Astrocyte (in vitro differentiated cells and primary cell): Measurements from ENCODE around the gene KSR2. TPM values are rescaled to one million over a fixed set of nuclear protein-coding genes. Genes with fewer than 3 reads are reported as not detected.

Source experiments
- DNase-seq: peaks from one replicate; pipeline ENCODE4 v3.0.0-alpha.2; 2010; ENCODE audit warnings: low read depth
- FAIRE-seq: peaks from 2 replicates; lab custom pipeline; 2011; peaks lifted over from hg19 to GRCh38; lab: Jason Lieb, UNC
- H2AFZ ChIP-seq: 2 replicates; pipeline ENCODE4 v1.6.0; 2012; ENCODE audit warnings: low read depth, low read length, inconsistent platforms
- H3K27ac ChIP-seq: 2 replicates; pipeline ENCODE4 v1.5.1; 2011; ENCODE audit warnings: low read depth, low read length, inconsistent platforms
- H3K27me3 ChIP-seq: 2 replicates; pipeline ENCODE4 v1.6.0; 2011; ENCODE audit warnings: low read length, inconsistent platforms; ENCODE audit not compliant: insufficient read depth
- H3K36me3 ChIP-seq: 2 replicates; pipeline ENCODE4 v1.5.1; 2011; ENCODE audit warnings: low read length, inconsistent platforms; ENCODE audit not compliant: insufficient read depth
- H3K4me1 ChIP-seq: 2 replicates; pipeline ENCODE4 v1.5.1; 2011; ENCODE audit warnings: low read length, inconsistent platforms; ENCODE audit not compliant: insufficient read depth
- H3K4me2 ChIP-seq: 2 replicates; pipeline ENCODE4 v1.6.0; 2012; ENCODE audit warnings: low read length, inconsistent platforms
- H3K4me3 ChIP-seq: 2 replicates; pipeline ENCODE4 v1.5.1; 2011; ENCODE audit warnings: low read depth, mild to moderate bottlenecking, low read length, inconsistent platforms; ENCODE audit not compliant: insufficient read depth
- H3K79me2 ChIP-seq: 2 replicates; pipeline ENCODE4 v1.6.0; 2012; ENCODE audit warnings: mild to moderate bottlenecking, low read length, inconsistent platforms; ENCODE audit not compliant: insufficient read depth
- H3K9ac ChIP-seq: 2 replicates; pipeline ENCODE4 v1.6.0; 2012; ENCODE audit warnings: mild to moderate bottlenecking, low read length, inconsistent platforms
- H3K9me3 ChIP-seq: 2 replicates; pipeline ENCODE4 v1.5.1; 2012; ENCODE audit warnings: low read depth, mild to moderate bottlenecking, low read length, inconsistent platforms; ENCODE audit not compliant: insufficient read depth
- H4K20me1 ChIP-seq: 2 replicates; pipeline ENCODE4 v1.6.0; 2012; ENCODE audit warnings: low read length, inconsistent platforms; ENCODE audit not compliant: insufficient read depth
- H3K27ac Mint-ChIP-seq: one replicate; pipeline ENCODE4 v1.8.0; 2021; ENCODE audit warnings: mild to moderate bottlenecking, mixed read lengths; ENCODE audit not compliant: unreplicated experiment
- H3K27me3 Mint-ChIP-seq: one replicate; pipeline ENCODE4 v1.8.0; 2021; ENCODE audit warnings: low read depth, mixed read lengths; ENCODE audit not compliant: unreplicated experiment
- H3K36me3 Mint-ChIP-seq: one replicate; pipeline ENCODE4 v1.8.0; 2021; ENCODE audit warnings: low read depth, mixed read lengths; ENCODE audit not compliant: unreplicated experiment
- H3K4me1 Mint-ChIP-seq: one replicate; pipeline ENCODE4 v1.8.0; 2021; ENCODE audit warnings: low read depth, mixed read lengths; ENCODE audit not compliant: unreplicated experiment
- H3K4me3 Mint-ChIP-seq: one replicate; pipeline ENCODE4 v1.8.0; 2021; ENCODE audit warnings: mild to moderate bottlenecking, moderate library complexity, mixed read lengths; ENCODE audit not compliant: unreplicated experiment
- H3K9me3 Mint-ChIP-seq: one replicate; pipeline ENCODE4 v1.8.0; 2021; ENCODE audit warnings: mild to moderate bottlenecking, mixed read lengths; ENCODE audit not compliant: unreplicated experiment
- CTCF ChIP-seq: IDR thresholded peaks from 2 replicates; pipeline ENCODE4 v1.5.1; 2011; ENCODE audit warnings: low read depth, mild to moderate bottlenecking, inconsistent platforms, low read length, moderate library complexity; ENCODE audit not compliant: insufficient read depth
- EZH2 ChIP-seq: IDR thresholded peaks from 2 replicates; pipeline ENCODE4 v1.6.1; 2012; ENCODE audit warnings: mild to moderate bottlenecking, low read length, inconsistent platforms; ENCODE audit not compliant: insufficient read depth
- total RNA-seq: library from RNA; stranded (reverse); gene quantifications from 2 replicates; pipeline ENCODE4 v1.2.1, GENCODE V29; 2021

KSR2 gene
- total RNA-seq, 1 donor from 2014 or later = 0.98 TPM

DNA sequence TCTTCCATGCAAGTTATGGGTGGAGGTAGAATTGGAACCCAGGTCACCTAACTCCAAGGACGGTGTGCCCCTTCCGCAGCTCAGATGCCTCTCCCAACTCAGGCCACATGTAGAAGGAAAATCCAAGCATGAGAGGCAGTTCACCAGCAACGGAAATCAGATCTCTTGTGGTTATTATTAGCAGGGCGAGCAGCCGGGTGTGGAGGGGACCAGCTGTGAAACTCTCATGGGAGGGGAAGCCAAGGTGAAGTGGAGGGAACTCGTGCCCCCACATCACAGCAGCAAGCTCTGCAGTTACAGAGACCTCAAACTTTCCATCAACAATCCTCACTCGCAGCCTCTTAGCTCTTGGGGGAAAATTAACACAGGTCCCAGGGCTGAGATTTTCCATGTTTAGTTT, 79.7 kb downstream of the KSR2 start:
- no peak overlapping the region for H3K4me3 Mint-ChIP-seq
- Histone ChIP-seq H3K79me2 (no peaks in the 10 kb centered on the region), H4K20me1 (no peaks in the 10 kb centered on the region), H3K27ac (no peak overlapping the region), H3K9me3 (no peaks in the 10 kb centered on the region), H3K4me1 (no peaks in the 10 kb centered on the region), H2AFZ (no peak overlapping the region), H3K4me3 (no peak overlapping the region), H3K9ac (no peak overlapping the region), H3K36me3 (no peaks in the 10 kb centered on the region), H3K27me3 (no peaks in the 10 kb centered on the region), H3K4me2 (no peak overlapping the region)
- no peaks in the 10 kb centered on the region for H3K4me1 Mint-ChIP-seq
- FAIRE-seq = no peak
- H3K27ac Mint-ChIP-seq = no peak overlapping the region
- peaks cover 17% of the 10 kb centered on the region for H3K27me3 Mint-ChIP-seq
- TF ChIP-seq CTCF = no peak
- no peak for TF ChIP-seq EZH2
- H3K36me3 Mint-ChIP-seq = no peaks in the 10 kb centered on the region
- no peaks in the 10 kb centered on the region for H3K9me3 Mint-ChIP-seq
- no peak for DNase-seq

- Mint-ChIP-seq H3K36me3 (no peaks in the 10 kb centered on the region), H3K27me3 (peaks cover 20% of the 10 kb centered on the region), H3K4me3 (no peak overlapping the region), H3K9me3 (peaks cover 5% of the 10 kb centered on the region), H3K27ac (no peak overlapping the region), H3K4me1 (no peaks in the 10 kb centered on the region)
- Histone ChIP-seq H3K9me3 (no peaks in the 10 kb centered on the region), H3K4me2 (no peak overlapping the region), H3K27me3 (no peaks in the 10 kb centered on the region), H3K36me3 (no peaks in the 10 kb centered on the region), H2AFZ (no peak overlapping the region), H4K20me1 (no peaks in the 10 kb centered on the region), H3K9ac (no peak overlapping the region), H3K79me2 (no peaks in the 10 kb centered on the region), H3K27ac (no peak overlapping the region), H3K4me3 (no peak overlapping the region), H3K4me1 (no peaks in the 10 kb centered on the region)
- no peak for DNase-seq
- TF ChIP-seq EZH2 = no peak
- no peak for FAIRE-seq
These were observed 83.6 kb downstream of the KSR2 start for GRCh38 chr12:117885211-117885610.

- no peaks in the 10 kb centered on the region for H3K4me1 ChIP-seq
- H3K27ac ChIP-seq = no peak overlapping the region
- no peak overlapping the region for H3K4me2 ChIP-seq
- H4K20me1 ChIP-seq = no peaks in the 10 kb centered on the region
- DNase-seq = no peak
- H3K36me3 ChIP-seq = no peaks in the 10 kb centered on the region
- H3K4me3 ChIP-seq = no peak overlapping the region
- no peak overlapping the region for H3K9ac ChIP-seq
- no peaks in the 10 kb centered on the region for H3K36me3 Mint-ChIP-seq
- H3K4me3 Mint-ChIP-seq = no peak overlapping the region
- no peaks in the 10 kb centered on the region for H3K4me1 Mint-ChIP-seq
- no peak for TF ChIP-seq CTCF
- TF ChIP-seq EZH2 = no peak
- H3K9me3 Mint-ChIP-seq = peaks cover 5% of the 10 kb centered on the region
- no peak for FAIRE-seq
- H3K27me3 ChIP-seq = no peaks in the 10 kb centered on the region
- H3K27ac Mint-ChIP-seq = no peak overlapping the region
- peaks cover 14% of the 10 kb centered on the region for H3K27me3 Mint-ChIP-seq
- H3K79me2 ChIP-seq = no peaks in the 10 kb centered on the region
- no peaks in the 10 kb centered on the region for H3K9me3 ChIP-seq
- no peak overlapping the region for H2AFZ ChIP-seq
These were observed 84.6 kb downstream of the KSR2 start for GRCh38 chr12:117884161-117884560.
